HEK293 (cell line): ENCODE data around the gene DCLK1.

ENCODE experiments used
- CTCF ChIA-PET: fragments of 350-600 bp; formaldehyde crosslinking; extraction: SDS; loops from one replicate; lab custom pipeline; 2021; ENCODE audit warnings: antibody characterized with exemption; lab: Yijun Ruan, JAX
- POLR2A ChIA-PET: fragments of 300-600 bp; formaldehyde crosslinking; extraction: SDS; loops from one replicate; lab custom pipeline; 2020; ENCODE audit warnings: antibody characterized with exemption, inconsistent platforms; lab: Yijun Ruan, JAX
- H3K27ac ChIP-seq: fragments of 200-500 bp; sonication (Bioruptor generic); 2 replicates; pipeline ENCODE4 v1.5.1; 2014; ENCODE audit warnings: low read depth, low read length, control low read depth, inconsistent platforms; ENCODE audit errors: extremely low read depth
- H3K36me3 ChIP-seq, 2 experiments: fragments of 200-500 bp in 1 of 2; sonication (Bioruptor generic) in 1 of 2; 1 replicate in 1 of 2; 2 replicates in 1 of 2; pipeline ENCODE4 v1.5.1; 2014 to 2017; ENCODE audit warnings: inconsistent platforms in 2 of 2, low read length in 2 of 2; ENCODE audit not compliant: control insufficient read depth in 2 of 2, insufficient read depth in 1 of 2
- H3K4me1 ChIP-seq: fragments of 200-500 bp; sonication (Bioruptor generic); 2 replicates; pipeline ENCODE4 v1.5.1; 2014; ENCODE audit warnings: mild to moderate bottlenecking, low read length, inconsistent platforms; ENCODE audit not compliant: control insufficient read depth, insufficient read depth
- H3K4me3 ChIP-seq: 2 replicates; pipeline ENCODE4 v1.5.1; 2011; ENCODE audit warnings: low read depth, mild to moderate bottlenecking, control low read depth, low read length, moderate library complexity
- H3K9me3 ChIP-seq: fragments of 200-500 bp; sonication (Bioruptor generic); 2 replicates; pipeline ENCODE4 v1.5.1; 2014; ENCODE audit warnings: low read depth, low read length, inconsistent platforms; ENCODE audit not compliant: control insufficient read depth, insufficient read depth
- GLI4 ChIP-seq: fragments of 450-650 bp; formaldehyde crosslinking; IDR thresholded peaks from 2 replicates; pipeline ENCODE4 v1.5.1; 2016; ENCODE audit warnings: missing biosample characterization, missing genetic modification characterization
- GLIS1 ChIP-seq: fragments of 450-650 bp; formaldehyde crosslinking; IDR thresholded peaks from 2 replicates; pipeline ENCODE4 v1.5.1; 2016; ENCODE audit warnings: missing biosample characterization, missing genetic modification characterization
- IKZF3 ChIP-seq: fragments of 450-650 bp; IDR thresholded peaks from 2 replicates; pipeline ENCODE4 v1.5.0; 2018; ENCODE audit warnings: missing biosample characterization, mild to moderate bottlenecking, missing genetic modification characterization, moderate library complexity
- PATZ1 ChIP-seq: fragments of 450-650 bp; formaldehyde crosslinking; IDR thresholded peaks from 2 replicates; pipeline ENCODE4 v1.5.1; 2016; ENCODE audit warnings: missing biosample characterization, missing genetic modification characterization
- SP7 ChIP-seq: fragments of 450-650 bp; formaldehyde crosslinking; IDR thresholded peaks from 2 replicates; pipeline ENCODE4 v1.5.1; 2016; ENCODE audit warnings: missing biosample characterization, missing genetic modification characterization
- ZBTB10 ChIP-seq: fragments of 450-650 bp; formaldehyde crosslinking; IDR thresholded peaks from 2 replicates; pipeline ENCODE4 v1.5.1; 2016; ENCODE audit warnings: missing biosample characterization, missing genetic modification characterization
- ZBTB49 ChIP-seq: fragments of 450-650 bp; formaldehyde crosslinking; IDR thresholded peaks from 2 replicates; pipeline ENCODE4 v1.5.1; 2016; ENCODE audit warnings: missing biosample characterization, missing genetic modification characterization, low read depth
- ZEB2 ChIP-seq: fragments of 450-650 bp; formaldehyde crosslinking; IDR thresholded peaks from 2 replicates; pipeline ENCODE4 v1.5.1; 2016; ENCODE audit warnings: missing biosample characterization, missing genetic modification characterization
- ZFP69B ChIP-seq: fragments of 450-650 bp; formaldehyde crosslinking; IDR thresholded peaks from 2 replicates; pipeline ENCODE4 v1.5.1; 2016; ENCODE audit warnings: missing biosample characterization, missing genetic modification characterization
- ZNF133 ChIP-seq: fragments of 450-650 bp; formaldehyde crosslinking; IDR thresholded peaks from 2 replicates; pipeline ENCODE4 v1.5.1; 2016; ENCODE audit warnings: missing biosample characterization, missing genetic modification characterization
- ZNF19 ChIP-seq: fragments of 450-650 bp; formaldehyde crosslinking; IDR thresholded peaks from 2 replicates; pipeline ENCODE4; 2016; ENCODE audit warnings: missing biosample characterization, missing genetic modification characterization, low read depth
- ZNF202 ChIP-seq: fragments of 450-650 bp; formaldehyde crosslinking; IDR thresholded peaks from 2 replicates; pipeline ENCODE4 v1.5.1; 2016; ENCODE audit warnings: missing biosample characterization, missing genetic modification characterization, borderline replicate concordance
- ZNF350 ChIP-seq: fragments of 450-650 bp; formaldehyde crosslinking; IDR thresholded peaks from 2 replicates; pipeline ENCODE4 v1.5.0; 2017; ENCODE audit warnings: missing biosample characterization, mild to moderate bottlenecking, missing genetic modification characterization
- ZNF571 ChIP-seq: fragments of 450-650 bp; formaldehyde crosslinking; IDR thresholded peaks from 2 replicates; pipeline ENCODE4 v1.5.0; 2017; ENCODE audit warnings: missing biosample characterization, missing genetic modification characterization
- ZNF621 ChIP-seq: fragments of 450-650 bp; formaldehyde crosslinking; IDR thresholded peaks from 2 replicates; pipeline ENCODE4 v1.5.1; 2017; ENCODE audit warnings: missing biosample characterization, missing genetic modification characterization
- ZNF645 ChIP-seq: fragments of 450-650 bp; formaldehyde crosslinking; IDR thresholded peaks from 2 replicates; pipeline ENCODE4; 2016; ENCODE audit warnings: missing biosample characterization, missing genetic modification characterization
- ZNF677 ChIP-seq: fragments of 450-650 bp; IDR thresholded peaks from 2 replicates; pipeline ENCODE4 v1.5.0; 2018; ENCODE audit warnings: missing biosample characterization, mild to moderate bottlenecking, missing genetic modification characterization, moderate library complexity
- ZNF768 ChIP-seq: fragments of 450-650 bp; formaldehyde crosslinking; IDR thresholded peaks from 2 replicates; pipeline ENCODE4 v1.5.1; 2018; ENCODE audit warnings: missing biosample characterization, mild to moderate bottlenecking, missing genetic modification characterization
- ZNF792 ChIP-seq: fragments of 450-650 bp; formaldehyde crosslinking; IDR thresholded peaks from 2 replicates; pipeline ENCODE4 v1.5.1; 2016; ENCODE audit warnings: missing biosample characterization, missing genetic modification characterization
- ZSCAN18 ChIP-seq: fragments of 450-650 bp; formaldehyde crosslinking; IDR thresholded peaks from 2 replicates; pipeline ENCODE4 v1.5.1; 2016; ENCODE audit warnings: missing biosample characterization, missing genetic modification characterization

The DCLK1 gene

GRCh38 chr13:36133950-36134626, 2.9 kb upstream of the DCLK1 start (continued):
- no peak for TF ChIP-seq GLIS1 (tag by site-specific recombination)
- TF ChIP-seq ZNF350 (tag by site-specific recombination), result no peak
- TF ChIP-seq ZNF792, result no peak

GRCh38 chr13:36132376-36132775, 1.2 kb upstream of the DCLK1 start:
- POLR2A ChIA-PET, result no interaction called here
- H3K4me1 ChIP-seq, result 0 out of 2 replicates have a peak, but pooled peaks cover 2% of the 10 kb centered on the region
- no peaks in the 10 kb centered on the region for H3K36me3 ChIP-seq
- CTCF ChIA-PET, result interaction anchor here (0.6 to 0.9 kb wide), 3 partner anchors 143 to 319 kb away, joined by 3 to 8 read pairs (median 4); no protein-coding TSS in a partner anchor
- no peak overlapping the region for H3K4me3 ChIP-seq
- no peaks in the 10 kb centered on the region for H3K9me3 ChIP-seq
- no peak overlapping the region for H3K27ac ChIP-seq
- no peak for TF ChIP-seq ZNF645
- no peak for TF ChIP-seq ZNF571
- TF ChIP-seq ZFP69B, result no peak
- no peak for TF ChIP-seq GLI4 (tag by site-specific recombination)
- TF ChIP-seq ZBTB10 (tag by site-specific recombination), result no peak
- TF ChIP-seq ZNF133 (tag by site-specific recombination), result no peak

GRCh38 chr13:36131931-36132297, 732 bp upstream of the DCLK1 start:
- H3K36me3 ChIP-seq, result no peaks in the 10 kb centered on the region
- ChIA-PET CTCF (interaction anchor here (0.6 kb wide), 1 partner anchor 319 kb away, joined by 8 read pairs; no protein-coding TSS in a partner anchor), POLR2A (no interaction called here)
- no peaks in the 10 kb centered on the region for H3K9me3 ChIP-seq
- H3K4me3 ChIP-seq, result no peak overlapping the region
- H3K27ac ChIP-seq, result no peak overlapping the region
- H3K4me1 ChIP-seq, result 0 out of 2 replicates have a peak, but pooled peaks cover 2% of the 10 kb centered on the region
- TF ChIP-seq SP7 (tag by site-specific recombination) (no peak), ZBTB49 (tag by site-specific recombination) (no peak), ZEB2 (tag by site-specific recombination) (no peak), ZNF19 (no peak), ZNF202 (tag by site-specific recombination) (no peak), ZNF677 (tag by site-specific recombination) (no peak), IKZF3 (tag by site-specific recombination) (no peak), ZNF621 (tag by site-specific recombination) (no peak), ZSCAN18 (tag by site-specific recombination) (no peak), ZNF350 (tag by site-specific recombination) (no peak), PATZ1 (tag by site-specific recombination) (no peak), ZNF768 (tag by site-specific recombination) (no peak)
